H1 (cell line): ENCODE measurements around the gene EPHB6. TPM values are rescaled to one million over a fixed set of nuclear protein-coding genes. Genes with fewer than 3 reads are reported as not detected.

Experiments used
- CTCF ChIA-PET: fragments of 300-600 bp; sonication (Branson Sonifier 250); formaldehyde crosslinking; loops from one replicate; lab custom pipeline; 2021; ENCODE audit not compliant: partially characterized antibody; lab: Charles Lee
- POLR2A ChIA-PET: fragments of 300-600 bp; sonication (Branson Sonifier 250); formaldehyde crosslinking; loops from one replicate; lab custom pipeline; 2021; ENCODE audit warnings: inconsistent platforms; ENCODE audit not compliant: partially characterized antibody; lab: Charles Lee
- DNase-seq, 2 experiments: peaks; one replicate each; pipeline versions ENCODE4 v3.0.0 to v3.0.0-alpha.2; 2010 to 2022; ENCODE audit warnings: low spot score in 2 of 2, low read depth in 1 of 2, mixed read lengths in 1 of 2
- FAIRE-seq: peaks from 2 replicates; lab custom pipeline; 2011; peaks lifted over from hg19 to GRCh38; lab: Jason Lieb, UNC
- H2AFZ ChIP-seq: 2 replicates; pipeline ENCODE4 v1.8.1; 2012; ENCODE audit warnings: low read length, inconsistent platforms
- H2AK5ac ChIP-seq: 2 replicates; pipeline ENCODE4 v1.6.1; 2013; ENCODE audit warnings: low read depth, low read length
- H2BK120ac ChIP-seq: replicated peaks from 2 replicates; pipeline ENCODE3; 2013; ENCODE audit warnings: low read depth, low read length, inconsistent platforms
- H2BK12ac ChIP-seq: 2 replicates; pipeline ENCODE4 v1.6.1; 2013; ENCODE audit warnings: low read depth, low read length
- H2BK15ac ChIP-seq: 2 replicates; pipeline ENCODE4 v1.6.1; 2013; ENCODE audit warnings: low read length
- H2BK20ac ChIP-seq: 2 replicates; pipeline ENCODE4 v1.6.1; 2013; ENCODE audit warnings: low read length
- H2BK5ac ChIP-seq: 2 replicates; pipeline ENCODE4 v1.6.1; 2013; ENCODE audit warnings: low read depth, low read length
- H3K14ac ChIP-seq: 2 replicates; pipeline ENCODE4 v1.6.1; 2013; ENCODE audit warnings: inconsistent platforms; ENCODE audit not compliant: insufficient read length
- H3K18ac ChIP-seq: 2 replicates; pipeline ENCODE4 v1.6.1; 2013; ENCODE audit warnings: low read length; ENCODE audit errors: extremely low read depth
- H3K23ac ChIP-seq: 2 replicates; pipeline ENCODE4 v1.6.1; 2013; ENCODE audit warnings: inconsistent platforms; ENCODE audit not compliant: insufficient read length
- H3K23me2 ChIP-seq: 2 replicates; pipeline ENCODE4 v1.6.1; 2013; ENCODE audit warnings: low read depth, low read length
- H3K27ac ChIP-seq: 2 replicates; pipeline ENCODE4 v1.6.1; 2011; ENCODE audit warnings: low read depth, low read length, inconsistent platforms
- H3K27me3 ChIP-seq, 4 experiments: replicated peaks in 1 of 4; 1 replicate in 1 of 4; 2 replicates in 3 of 4; pipeline versions ENCODE4 v1.6.1 to v1.8.1; 2011 to 2013; ENCODE audit warnings: low read length in 3 of 4, mild to moderate bottlenecking in 3 of 4, inconsistent platforms in 2 of 4, mixed read lengths in 2 of 4, moderate library complexity in 1 of 4; ENCODE audit not compliant: control insufficient read depth in 3 of 4, insufficient read depth in 3 of 4; ENCODE audit errors: extremely low read depth in 1 of 4
- H3K36me3 ChIP-seq, 4 experiments: 2 replicates each; pipeline versions ENCODE4 v1.6.1 to v1.8.1; 2011 to 2013; ENCODE audit warnings: mild to moderate bottlenecking in 4 of 4, low read length in 3 of 4, moderate library complexity in 2 of 4, control low read depth in 1 of 4, inconsistent platforms in 1 of 4; ENCODE audit not compliant: insufficient read depth in 4 of 4, control insufficient read depth in 2 of 4
- H3K4ac ChIP-seq: replicated peaks from 2 replicates; pipeline ENCODE3; 2013; ENCODE audit warnings: low read length, low read depth, mixed read lengths, inconsistent platforms; ENCODE audit not compliant: insufficient read length
- H3K4me1 ChIP-seq, 4 experiments: replicated peaks in 1 of 4; 1 replicate in 1 of 4; 2 replicates in 3 of 4; pipeline versions ENCODE4 v1.6.1 to v1.8.1; 2011 to 2013; ENCODE audit warnings: low read length in 3 of 4, inconsistent platforms in 2 of 4, mixed read lengths in 1 of 4; ENCODE audit not compliant: insufficient read depth in 4 of 4, control insufficient read depth in 3 of 4
- H3K4me2 ChIP-seq, 2 experiments: 2 replicates each; pipeline versions ENCODE4 v1.6.1 to v1.8.1; 2011 to 2013; ENCODE audit warnings: low read depth in 2 of 2, low read length in 2 of 2, control low read depth in 1 of 2, inconsistent platforms in 1 of 2, mild to moderate bottlenecking in 1 of 2; ENCODE audit not compliant: insufficient read depth in 1 of 2
- H3K4me3 ChIP-seq, 4 experiments: fragments of 200-600, 300-600 bp in 1 of 4; sonication (generic), shearing (Covaris generic), sonication (Bioruptor Twin) in 1 of 4; 2 replicates each; pipeline versions ENCODE4 v1.5.1 to v1.8.1; 2011 to 2016; ENCODE audit warnings: low read length in 4 of 4, low read depth in 3 of 4, control low read depth in 2 of 4, inconsistent platforms in 2 of 4, mild to moderate bottlenecking in 2 of 4, mixed read lengths in 1 of 4, moderate library complexity in 1 of 4; ENCODE audit not compliant: insufficient read depth in 2 of 4; ENCODE audit errors: extremely low read depth in 1 of 4
- H3K56ac ChIP-seq: replicated peaks from 2 replicates; pipeline ENCODE3; 2013; ENCODE audit warnings: low read depth, mild to moderate bottlenecking, mixed read lengths, low read length, inconsistent platforms; ENCODE audit not compliant: insufficient read length
- H3K79me1 ChIP-seq: 2 replicates; pipeline ENCODE4 v1.6.1; 2013; ENCODE audit warnings: low read depth, low read length, control low read depth
- H3K79me2 ChIP-seq, 2 experiments: 2 replicates each; pipeline versions ENCODE4 v1.6.1 to v1.8.1; 2012 to 2013; ENCODE audit warnings: low read length in 2 of 2, mild to moderate bottlenecking in 2 of 2, inconsistent platforms in 1 of 2; ENCODE audit not compliant: insufficient read depth in 2 of 2, control insufficient read depth in 1 of 2
- H3K9ac ChIP-seq, 4 experiments: replicated peaks in 1 of 4; 1 replicate in 1 of 4; 2 replicates in 3 of 4; pipeline versions ENCODE4 v1.6.1 to v1.8.1; 2011 to 2013; ENCODE audit warnings: low read depth in 3 of 4, low read length in 3 of 4, control low read depth in 2 of 4, mild to moderate bottlenecking in 2 of 4, moderate library complexity in 2 of 4, inconsistent platforms in 1 of 4; ENCODE audit errors: extremely low read depth in 1 of 4
- H3K9me3 ChIP-seq, 2 experiments: 2 replicates each; pipeline versions ENCODE4 v1.6.1 to v1.8.1; 2012 to 2013; ENCODE audit warnings: mild to moderate bottlenecking in 2 of 2, moderate library complexity in 2 of 2, control low read depth in 1 of 2, inconsistent platforms in 1 of 2, low read depth in 1 of 2, low read length in 1 of 2, mixed read lengths in 1 of 2; ENCODE audit not compliant: insufficient read depth in 2 of 2
- H4K20me1 ChIP-seq, 2 experiments: replicated peaks in 1 of 2; 2 replicates each; pipeline versions ENCODE3 to v1.8.1; 2011 to 2013; ENCODE audit warnings: inconsistent platforms in 2 of 2, low read length in 2 of 2, mild to moderate bottlenecking in 1 of 2; ENCODE audit not compliant: insufficient read depth in 2 of 2, control insufficient read depth in 1 of 2
- H4K5ac ChIP-seq: 2 replicates; pipeline ENCODE4 v1.6.1; 2013; ENCODE audit warnings: low read length, low read depth, mixed read lengths, inconsistent platforms; ENCODE audit not compliant: insufficient read length
- H4K8ac ChIP-seq: 2 replicates; pipeline ENCODE4 v1.8.0; 2013; ENCODE audit warnings: mild to moderate bottlenecking, moderate library complexity, low read length, inconsistent platforms; ENCODE audit not compliant: insufficient read depth; ENCODE audit errors: extremely low read depth
- H4K91ac ChIP-seq: replicated peaks from 2 replicates; pipeline ENCODE3; 2013; ENCODE audit warnings: low read length, mixed read lengths, inconsistent platforms; ENCODE audit not compliant: insufficient read length
- ASH2L ChIP-seq: fragments of 200-600, 300-600 bp; sonication (generic); IDR thresholded peaks from one replicate; pipeline ENCODE4 v1.7.1; 2017; ENCODE audit warnings: low read length
- ATF2 ChIP-seq: IDR thresholded peaks from 2 replicates; pipeline ENCODE4 v1.6.1; 2012; ENCODE audit warnings: low read length, inconsistent platforms
- ATF3 ChIP-seq: IDR thresholded peaks from 2 replicates; pipeline ENCODE4 v1.6.1; 2011; ENCODE audit warnings: low read depth, mild to moderate bottlenecking, low read length; ENCODE audit not compliant: insufficient read depth
- CHD1 ChIP-seq: IDR thresholded peaks from 2 replicates; pipeline ENCODE4 v1.6.1; 2012; ENCODE audit warnings: low read depth, low read length, improper control_type of control experiment
- CHD2 ChIP-seq: IDR thresholded peaks from 2 replicates; pipeline ENCODE4 v1.6.1; 2012; ENCODE audit warnings: low read length, improper control_type of control experiment
- JUN ChIP-seq: IDR thresholded peaks from 2 replicates; pipeline ENCODE4 v1.6.1; 2011; ENCODE audit warnings: low read depth, mild to moderate bottlenecking, improper control_type of control experiment, low read length
- POLR2A ChIP-seq, 2 experiments: IDR thresholded peaks; 1 replicate in 1 of 2; 2 replicates in 1 of 2; pipeline ENCODE4 v1.6.1; 2011; ENCODE audit warnings: low read depth in 2 of 2, low read length in 2 of 2, mild to moderate bottlenecking in 2 of 2; ENCODE audit errors: control extremely low read depth in 1 of 2
- TAF1 ChIP-seq: IDR thresholded peaks from 2 replicates; pipeline ENCODE4 v1.6.1; 2011; ENCODE audit warnings: mild to moderate bottlenecking, low read depth, low read length
- WGBS, 2 experiments: shearing (Covaris generic) in 1 of 2; methylation state at CpG; one replicate each; pipeline versions ENCODE4 v1.1.6 to v1.1.7; 2013 to 2015; ENCODE audit warnings: low lambda C conversion rate in 2 of 2, mixed read lengths in 2 of 2, inconsistent platforms in 1 of 2, low coverage in 1 of 2, missing lambda C conversion rate in 1 of 2; ENCODE audit not compliant: insufficient replicate concordance in 2 of 2, insufficient coverage in 1 of 2, insufficient read length in 1 of 2; ENCODE audit errors: extremely low coverage in 1 of 2, missing lambda C conversion rate in 1 of 2; 5-methylcytosine and 5-hydroxymethylcytosine counted together
- polyA plus RNA-seq, 7 experiments: library from polyadenylated mRNA; depleted of rRNA in 3 of 7; stranded (reverse) in 5 of 7; unstranded in 2 of 7; fragments of >200 nt in 5 of 7; fragments of 200-250 nt in 2 of 7; gene quantifications; 1 replicate in 5 of 7; 2 replicates in 1 of 7; 4 replicates in 1 of 7; pipeline versions ENCODE4 v1.2.1 to v1.2.3, GENCODE V29; 2011 to 2013; ENCODE audit warnings: missing spikeins in 2 of 7, mixed read lengths in 2 of 7
- total RNA-seq: library from RNA; stranded (reverse); fragmentation: NEBNext Ultra II Directional; extraction: Animal tissue kit (Norgen Biotek cat#: 25700); gene quantifications from 2 replicates; pipeline ENCODE4 v1.2.1, GENCODE V29; 2021
- TF ChIP-seq, protein P1 (sequence below): IDR thresholded peaks from 2 replicates; pipeline ENCODE4 v1.6.1; 2012; ENCODE audit warnings: inconsistent platforms
- TF ChIP-seq, protein P2 (sequence below): IDR thresholded peaks from 2 replicates; pipeline ENCODE4 v1.6.1; 2012; ENCODE audit warnings: inconsistent platforms

Gene EPHB6
- total and polyA plus RNA-seq, 2 of the 8 experiments (the other 6 are each of a cell fraction or from before 2014, with no cell fraction given): 19.7 TPM

- H3K9ac ChIP-seq: no peak overlapping the region
- no peaks in the 10 kb centered on the region for H3K9me3 ChIP-seq
- no peaks in the 10 kb centered on the region for H3K36me3 ChIP-seq
- H3K14ac ChIP-seq: no peak overlapping the region
- no peak overlapping the region for H2BK12ac ChIP-seq
- H3K27me3 ChIP-seq: no peaks in the 10 kb centered on the region
- no peak overlapping the region for H4K91ac ChIP-seq
- H3K18ac ChIP-seq: no peak overlapping the region
- H3K27ac ChIP-seq: no peak overlapping the region
- no peak overlapping the region for H4K5ac ChIP-seq
- CTCF ChIA-PET: interaction anchor here (1.1 to 4.3 kb wide), 2 partner anchors 12 to 19 kb away, joined by 4 to 31 read pairs; no protein-coding TSS in a partner anchor
- H3K56ac ChIP-seq: no peak overlapping the region
- no peak overlapping the region for H3K4ac ChIP-seq
- no peak for DNase-seq
- H2BK20ac ChIP-seq: no peak overlapping the region
- H3K79me1 ChIP-seq: no peaks in the 10 kb centered on the region
- no peak overlapping the region for H2AK5ac ChIP-seq
- H3K23me2 ChIP-seq: no peaks in the 10 kb centered on the region
- H3K4me1 ChIP-seq: no peaks in the 10 kb centered on the region
- no peak overlapping the region for H2BK5ac ChIP-seq
- no peak overlapping the region for H4K8ac ChIP-seq
- POLR2A ChIA-PET: no interaction called here
- no peak overlapping the region for H2BK120ac ChIP-seq
- H2BK15ac ChIP-seq: no peak overlapping the region
- H3K79me2 ChIP-seq: no peaks in the 10 kb centered on the region
- no peak overlapping the region for H3K4me3 ChIP-seq
- no peak overlapping the region for H2AFZ ChIP-seq
- 95% methylated on average over 2 of the region's 2 CpGs; no CpG with 5 or more reads in 1 of the 2 experiments for WGBS, 2 experiments
- FAIRE-seq: no peak
- H3K4me2 ChIP-seq: no peak overlapping the region
- H3K23ac ChIP-seq: no peak overlapping the region
- H4K20me1 ChIP-seq: no peaks in the 10 kb centered on the region
- TF ChIP-seq ASH2L (no peak), CHD2 (no peak), POLR2A (IDR thresholded peaks at IDR 0.05; ENCODE audit: control extremely low read depth in 1 of 2, low read depth in 2 of 2, low read length in 2 of 2) (no peak), JUN (no peak), ATF2 (no peak), ATF3 (no peak), CHD1 (no peak), TAF1 (no peak)
- TF ChIP-seq, protein P1, sequence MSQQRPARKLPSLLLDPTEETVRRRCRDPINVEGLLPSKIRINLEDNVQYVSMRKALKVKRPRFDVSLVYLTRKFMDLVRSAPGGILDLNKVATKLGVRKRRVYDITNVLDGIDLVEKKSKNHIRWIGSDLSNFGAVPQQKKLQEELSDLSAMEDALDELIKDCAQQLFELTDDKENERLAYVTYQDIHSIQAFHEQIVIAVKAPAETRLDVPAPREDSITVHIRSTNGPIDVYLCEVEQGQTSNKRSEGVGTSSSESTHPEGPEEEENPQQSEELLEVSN: no peak
- TF ChIP-seq, protein P2, sequence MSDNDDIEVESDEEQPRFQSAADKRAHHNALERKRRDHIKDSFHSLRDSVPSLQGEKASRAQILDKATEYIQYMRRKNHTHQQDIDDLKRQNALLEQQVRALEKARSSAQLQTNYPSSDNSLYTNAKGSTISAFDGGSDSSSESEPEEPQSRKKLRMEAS: no peak
Measured at GRCh38 chr7:142913566-142913965, 58.7 kb downstream of the EPHB6 start.
